GM10266 (cell line): ENCODE measurements around the gene FOXE3.

Experiments
- DNase-seq: peaks from one replicate; pipeline ENCODE4 v3.0.0; 2012; ENCODE audit errors: extremely low spot score
- TF ChIP-seq, protein P1 (sequence below): IDR thresholded peaks from 2 replicates; pipeline ENCODE4 v1.5.1; 2012; ENCODE audit warnings: mild to moderate bottlenecking, low read depth; ENCODE audit not compliant: control insufficient read depth, insufficient read depth; ENCODE audit errors: missing control alignments

The FOXE3 gene

DNA sequence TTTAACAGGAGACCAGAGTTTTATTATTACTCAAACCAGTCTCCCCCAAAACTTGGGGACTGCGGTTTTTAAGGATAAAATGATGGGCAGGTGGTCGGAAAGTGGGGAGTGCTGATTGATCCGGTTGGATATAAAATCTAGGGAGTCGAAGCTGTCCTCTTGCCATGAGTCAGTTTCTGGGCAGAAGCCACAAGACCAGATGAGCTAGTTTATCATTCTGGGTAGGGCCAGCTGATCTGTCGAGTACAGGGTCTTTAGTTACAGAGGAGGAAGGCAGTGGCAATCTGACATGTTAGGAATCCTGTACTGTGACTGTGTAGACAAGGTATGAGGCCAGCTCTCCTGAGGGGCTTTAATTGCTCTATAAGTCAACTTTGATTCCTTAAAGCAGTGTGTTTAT lies 22.9 kb upstream of the FOXE3 start:
- DNase-seq, result no peak
- TF ChIP-seq, protein P1, sequence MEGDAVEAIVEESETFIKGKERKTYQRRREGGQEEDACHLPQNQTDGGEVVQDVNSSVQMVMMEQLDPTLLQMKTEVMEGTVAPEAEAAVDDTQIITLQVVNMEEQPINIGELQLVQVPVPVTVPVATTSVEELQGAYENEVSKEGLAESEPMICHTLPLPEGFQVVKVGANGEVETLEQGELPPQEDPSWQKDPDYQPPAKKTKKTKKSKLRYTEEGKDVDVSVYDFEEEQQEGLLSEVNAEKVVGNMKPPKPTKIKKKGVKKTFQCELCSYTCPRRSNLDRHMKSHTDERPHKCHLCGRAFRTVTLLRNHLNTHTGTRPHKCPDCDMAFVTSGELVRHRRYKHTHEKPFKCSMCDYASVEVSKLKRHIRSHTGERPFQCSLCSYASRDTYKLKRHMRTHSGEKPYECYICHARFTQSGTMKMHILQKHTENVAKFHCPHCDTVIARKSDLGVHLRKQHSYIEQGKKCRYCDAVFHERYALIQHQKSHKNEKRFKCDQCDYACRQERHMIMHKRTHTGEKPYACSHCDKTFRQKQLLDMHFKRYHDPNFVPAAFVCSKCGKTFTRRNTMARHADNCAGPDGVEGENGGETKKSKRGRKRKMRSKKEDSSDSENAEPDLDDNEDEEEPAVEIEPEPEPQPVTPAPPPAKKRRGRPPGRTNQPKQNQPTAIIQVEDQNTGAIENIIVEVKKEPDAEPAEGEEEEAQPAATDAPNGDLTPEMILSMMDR, result no peak

DNA sequence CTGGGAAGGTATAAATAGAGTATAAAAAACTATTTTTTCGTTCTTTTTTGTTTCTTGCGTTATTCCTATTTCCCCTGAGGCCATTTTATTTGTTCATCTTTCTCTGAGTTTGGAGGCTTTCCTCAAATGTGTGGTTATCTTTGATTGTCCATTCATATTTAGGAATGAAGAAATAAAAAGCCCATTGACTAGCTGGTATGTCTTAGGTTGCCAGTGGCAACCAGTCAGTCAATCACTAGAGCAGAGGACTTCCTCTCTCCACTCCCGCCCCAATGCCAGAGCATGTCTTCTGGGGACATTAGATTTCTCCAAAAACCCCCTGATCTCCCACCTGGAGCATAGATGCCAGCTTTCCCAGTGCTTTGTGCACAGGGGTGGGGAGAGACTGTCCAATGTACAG lies 20.7 kb upstream of the FOXE3 start:
- no peak for DNase-seq
- TF ChIP-seq, protein P1, result no peak

DNA sequence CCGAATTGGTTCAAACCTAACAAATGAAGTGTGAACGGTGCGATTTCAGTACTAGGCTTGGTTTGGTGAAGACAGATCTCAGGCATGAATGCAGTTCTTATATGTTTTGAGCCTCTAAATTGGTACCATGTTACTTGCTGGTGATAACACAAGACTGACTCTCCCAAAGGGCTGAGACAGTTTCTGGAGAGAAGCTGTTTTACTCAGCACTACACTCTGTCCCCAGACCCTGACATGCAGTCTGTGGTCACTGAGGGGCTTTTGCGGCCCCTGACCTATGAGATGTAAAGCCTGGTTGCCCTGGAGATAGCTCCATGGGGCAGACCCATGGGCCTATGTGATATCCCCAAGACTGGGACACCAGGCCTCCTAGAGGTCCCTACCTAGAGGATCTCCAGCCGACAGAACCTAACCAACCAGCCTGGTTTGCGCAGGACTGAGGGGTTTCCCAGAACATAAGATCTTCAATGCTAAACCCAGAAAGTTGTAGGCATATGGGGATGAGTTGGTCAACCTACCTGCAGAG lies 19.4 kb upstream of the FOXE3 start:
- DNase-seq, result no peak
- TF ChIP-seq, protein P1, result no peak

DNA sequence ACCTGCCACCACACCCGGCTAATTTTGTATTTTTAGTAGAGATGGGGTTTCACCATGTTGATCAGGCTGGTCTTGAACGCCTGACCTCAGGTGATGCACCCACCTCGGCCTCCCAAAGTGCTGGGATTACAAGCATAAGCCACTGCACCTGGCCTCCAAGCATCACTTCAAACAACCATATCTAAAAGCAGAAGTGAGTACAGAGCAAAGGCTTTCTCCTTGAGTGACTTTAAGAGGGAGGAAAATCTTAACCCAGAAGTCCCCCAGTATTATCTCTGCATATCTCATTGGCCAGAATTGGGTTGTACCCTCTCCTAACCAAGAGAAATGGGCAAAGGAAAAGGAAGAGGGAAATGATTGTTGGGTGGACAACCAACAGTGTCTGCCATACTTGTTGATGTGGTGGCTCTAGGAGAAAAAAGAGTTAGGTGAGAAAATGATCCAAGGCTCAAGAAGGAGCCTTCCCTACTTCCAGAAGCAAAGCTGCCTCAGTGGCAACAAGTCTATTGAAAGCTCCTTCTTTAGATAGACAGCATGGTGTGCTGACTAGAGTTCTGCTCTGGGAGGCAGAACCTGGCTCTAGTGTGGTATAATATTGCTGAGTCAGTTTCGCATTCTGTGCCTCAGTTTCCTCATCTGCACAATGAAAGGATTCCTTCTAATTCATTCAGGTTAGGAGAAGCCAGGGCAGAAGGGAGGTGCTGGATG lies 16.8 kb upstream of the FOXE3 start:
- no peak for DNase-seq
- TF ChIP-seq, protein P1, result no peak

DNA sequence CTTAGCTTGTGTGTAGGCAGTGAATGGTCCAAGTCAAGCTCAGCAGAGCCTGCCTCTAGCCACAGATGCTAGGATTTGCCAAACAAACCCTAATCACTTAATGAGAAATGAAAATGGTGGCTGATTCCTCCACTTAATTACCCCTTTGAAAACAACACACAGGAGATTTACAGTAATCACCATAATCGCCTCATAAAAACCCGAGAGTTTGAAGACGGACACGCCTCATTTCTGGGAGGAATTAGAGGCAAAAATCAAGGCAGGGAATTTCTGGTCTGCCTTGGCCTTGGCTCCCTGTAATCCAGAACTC lies 16.3 kb upstream of the FOXE3 start:
- DNase-seq, result no peak
- TF ChIP-seq, protein P1, result no peak

DNA sequence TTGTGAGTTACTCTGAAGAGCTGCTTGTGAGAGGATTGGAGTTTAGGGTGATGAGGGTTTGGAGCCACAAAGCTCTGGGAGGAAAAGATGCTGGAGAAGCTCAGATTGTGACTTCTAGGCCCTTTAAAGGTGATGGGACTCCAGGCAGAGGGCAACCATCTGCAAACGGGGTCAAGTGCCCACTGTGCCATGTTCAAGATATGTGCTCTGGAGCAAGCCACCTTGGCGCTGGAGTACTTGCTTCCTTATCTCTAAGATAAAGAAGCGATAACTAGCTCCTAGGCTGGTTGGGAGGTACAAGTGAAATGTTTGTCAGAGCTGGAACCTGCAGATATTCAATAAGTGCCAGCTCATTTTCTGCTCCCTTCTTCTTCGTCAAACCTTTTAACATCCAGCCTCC lies 14.3 kb upstream of the FOXE3 start:
- TF ChIP-seq, protein P1, result no peak
- no peak for DNase-seq

DNA sequence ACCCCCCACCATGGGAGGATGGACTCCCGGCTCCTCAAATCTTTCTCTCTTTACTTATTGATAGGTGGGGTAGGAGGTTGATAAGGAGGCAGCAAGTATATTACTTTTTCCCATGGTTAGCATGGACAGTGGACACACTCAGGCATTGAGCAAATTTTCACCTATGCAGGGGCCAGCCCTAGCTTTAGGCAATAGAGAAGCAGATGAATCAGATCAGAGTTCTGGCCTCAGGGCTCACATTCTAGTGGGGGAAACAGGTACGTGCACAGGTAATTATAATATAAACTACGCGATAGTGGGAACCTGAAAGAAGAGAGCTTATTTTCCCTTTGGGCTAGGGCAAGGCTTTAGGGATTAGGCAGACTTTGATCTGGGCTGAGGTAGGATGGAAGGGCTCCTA lies 13.5 kb upstream of the FOXE3 start:
- DNase-seq, result no peak
- TF ChIP-seq, protein P1, result no peak
